HG02981 (cell line): ENCODE measurements around the gene TRAPPC10.

Experiments used
- ATAC-seq: cut with Tn5 transposase; IDR thresholded peaks from one replicate; pipeline ENCODE4 v1.9.1; 2021; ENCODE audit warnings: mild to moderate bottlenecking, moderate library complexity; ENCODE audit not compliant: unreplicated experiment

TRAPPC10 gene

DNA sequence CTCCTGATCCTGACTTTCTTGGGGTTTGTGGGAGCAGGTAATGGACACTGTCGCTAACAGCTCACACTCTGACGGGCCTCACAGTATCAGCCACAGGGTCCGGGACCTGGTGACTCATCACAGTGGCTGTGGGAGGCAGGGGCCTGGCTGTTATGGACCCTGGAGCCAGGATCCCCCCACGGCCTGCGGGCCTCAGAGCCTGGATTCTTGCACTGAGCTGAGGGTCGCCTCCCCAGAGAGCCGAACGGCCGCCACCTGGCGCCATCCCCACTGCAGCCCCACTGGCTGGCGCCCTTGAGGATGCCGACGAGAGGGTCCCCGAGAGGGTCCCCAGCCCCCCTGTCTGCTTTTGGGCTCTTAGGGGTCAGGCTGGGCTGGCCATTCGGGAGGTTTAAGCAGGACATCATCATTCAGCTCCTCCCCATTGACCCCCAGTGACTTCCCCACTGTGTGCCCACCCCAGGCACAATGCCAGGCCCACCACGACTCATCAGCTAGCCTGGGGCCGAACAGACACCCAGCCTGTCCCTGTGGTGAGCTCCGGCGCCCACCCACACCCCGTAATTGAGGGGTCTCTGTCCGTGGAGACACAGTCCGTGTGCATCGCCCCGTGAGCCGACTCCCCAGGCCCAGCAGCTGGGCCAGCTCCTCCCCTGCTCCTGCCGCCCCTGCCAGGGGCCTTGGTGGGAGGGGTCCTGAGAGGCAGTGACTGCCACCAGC lies 30.8 kb upstream of the TRAPPC10 start:
- ATAC-seq = no peak

DNA sequence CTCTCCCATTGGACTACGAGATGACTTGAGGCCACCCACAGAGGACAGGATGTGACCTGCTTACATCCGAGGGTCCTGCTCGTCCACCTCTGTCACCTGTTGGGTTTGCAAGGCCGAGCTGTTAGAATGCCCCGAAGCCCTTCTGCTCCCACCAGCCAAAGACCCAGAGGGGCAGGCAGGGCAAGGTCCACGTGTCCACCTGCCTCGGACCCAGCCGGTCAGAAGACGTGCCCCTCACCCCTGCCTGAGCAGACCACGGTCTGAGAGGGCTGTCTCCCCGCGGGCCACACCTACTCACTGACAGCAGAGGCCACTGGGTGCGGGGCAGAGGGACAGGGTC lies 30.3 kb upstream of the TRAPPC10 start:
- no peak for ATAC-seq

DNA sequence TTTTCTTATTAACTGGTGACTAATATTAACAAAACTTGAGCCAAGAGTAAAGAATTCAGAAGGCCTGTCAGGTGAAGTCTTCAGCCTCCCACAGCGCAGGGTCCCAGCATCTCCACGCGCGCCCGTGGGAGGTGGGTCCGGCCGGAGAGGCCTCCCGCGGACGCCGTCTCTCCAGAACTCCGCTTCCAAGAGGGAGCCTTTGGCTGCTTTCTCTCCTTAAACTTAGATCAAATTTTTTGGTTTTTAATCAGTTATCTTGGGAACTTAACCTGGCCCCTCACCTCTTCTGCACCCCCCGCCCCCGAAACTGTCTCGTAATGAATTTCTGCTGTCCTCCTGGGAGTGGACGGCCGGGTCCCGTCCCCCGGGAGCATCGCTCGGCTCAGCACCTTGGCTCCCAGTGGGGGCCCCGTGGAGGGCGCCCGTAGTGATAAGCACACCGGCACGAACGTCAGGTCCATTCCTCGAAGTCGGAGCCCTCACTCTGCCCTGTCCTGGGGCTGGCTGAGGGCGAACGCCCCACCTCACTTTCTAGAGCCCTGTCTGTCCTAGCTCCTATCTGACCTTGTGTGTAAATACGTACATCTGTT lies 29.5 kb upstream of the TRAPPC10 start:
- ATAC-seq = no peak

DNA sequence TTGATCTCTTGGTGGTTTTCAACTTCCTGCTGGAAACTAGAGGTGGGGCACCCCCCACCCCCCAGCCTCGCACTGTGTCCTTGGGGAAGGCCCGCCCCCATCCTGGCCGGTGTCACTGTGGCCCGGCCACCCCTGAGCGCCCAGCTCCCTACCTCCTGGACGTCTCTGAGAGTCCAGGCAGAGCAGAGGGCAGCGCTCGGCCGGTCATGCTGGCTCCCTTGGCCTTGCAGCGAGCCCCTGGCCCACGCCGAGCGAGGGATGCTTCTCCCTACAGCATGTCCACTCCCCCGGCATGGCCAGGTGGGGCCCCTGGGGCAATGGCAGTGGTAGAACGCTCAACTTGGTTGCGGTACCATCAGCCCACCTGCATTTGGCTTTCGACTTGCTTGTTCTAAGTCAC lies 28.7 kb upstream of the TRAPPC10 start:
- ATAC-seq = no peak

DNA sequence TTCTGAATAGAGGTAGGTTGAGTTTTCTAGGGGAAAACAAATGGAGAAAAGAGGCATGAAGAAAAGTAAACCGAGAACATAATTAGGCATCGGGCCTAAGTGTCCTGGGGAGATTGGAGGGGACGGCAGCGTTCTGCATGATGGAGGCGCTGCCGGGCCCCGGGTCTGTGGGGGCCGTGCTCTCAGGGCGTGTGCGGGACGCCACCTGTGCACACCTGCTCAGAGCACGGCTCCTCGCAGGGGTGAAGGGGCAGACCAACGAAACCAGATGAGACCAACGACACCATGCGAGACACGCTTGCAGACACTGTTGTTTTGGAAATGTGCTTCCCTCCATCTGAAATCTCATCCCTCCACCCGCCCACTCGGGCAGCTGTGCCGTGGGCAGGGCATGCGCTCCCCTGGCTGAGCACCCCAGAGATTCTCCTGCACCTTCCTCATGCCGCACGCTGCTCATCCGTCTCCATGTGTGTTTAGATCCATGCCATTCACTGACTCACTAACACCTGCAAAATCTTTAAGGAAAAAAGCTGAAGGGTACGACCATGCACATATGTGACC lies 28.2 kb upstream of the TRAPPC10 start:
- no peak for ATAC-seq

DNA sequence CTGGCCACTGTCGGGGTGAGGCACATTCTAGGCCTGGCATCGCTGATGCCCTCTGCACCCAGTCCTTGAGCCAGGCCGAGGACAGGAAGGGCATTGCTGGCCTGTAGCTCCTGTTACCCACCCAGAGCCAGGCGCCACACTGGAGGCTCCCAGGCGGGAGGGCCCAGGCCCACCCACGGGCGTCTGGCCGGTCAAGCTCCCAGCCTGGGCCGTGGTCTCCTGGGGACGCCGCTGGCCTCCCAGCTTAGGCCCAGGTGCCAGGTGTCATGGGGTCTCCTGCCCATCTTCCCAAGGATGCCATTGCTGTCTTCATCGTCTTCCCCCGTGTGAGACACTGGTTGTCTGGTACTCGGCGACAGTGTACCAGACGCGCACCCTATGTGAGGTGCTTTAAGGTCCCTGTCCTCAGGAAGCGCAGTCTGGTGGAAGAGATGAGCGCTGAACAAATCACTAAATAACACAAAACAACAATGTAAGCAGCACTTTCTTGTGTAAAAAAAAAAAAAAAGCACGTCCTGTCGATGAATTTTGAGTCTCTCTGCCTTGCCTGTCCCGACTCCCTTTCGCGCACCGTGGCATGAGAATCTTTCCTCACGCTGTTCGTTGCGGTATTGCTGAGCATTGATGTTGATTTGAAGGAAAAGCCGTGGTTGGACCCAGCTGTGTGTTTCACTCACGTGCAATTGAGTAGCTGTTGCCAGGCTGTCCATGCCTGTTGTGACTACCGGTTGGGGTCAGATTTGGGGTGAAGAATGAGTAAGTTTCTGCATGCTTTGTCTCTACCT lies 27.0 kb upstream of the TRAPPC10 start:
- ATAC-seq = no peak

DNA sequence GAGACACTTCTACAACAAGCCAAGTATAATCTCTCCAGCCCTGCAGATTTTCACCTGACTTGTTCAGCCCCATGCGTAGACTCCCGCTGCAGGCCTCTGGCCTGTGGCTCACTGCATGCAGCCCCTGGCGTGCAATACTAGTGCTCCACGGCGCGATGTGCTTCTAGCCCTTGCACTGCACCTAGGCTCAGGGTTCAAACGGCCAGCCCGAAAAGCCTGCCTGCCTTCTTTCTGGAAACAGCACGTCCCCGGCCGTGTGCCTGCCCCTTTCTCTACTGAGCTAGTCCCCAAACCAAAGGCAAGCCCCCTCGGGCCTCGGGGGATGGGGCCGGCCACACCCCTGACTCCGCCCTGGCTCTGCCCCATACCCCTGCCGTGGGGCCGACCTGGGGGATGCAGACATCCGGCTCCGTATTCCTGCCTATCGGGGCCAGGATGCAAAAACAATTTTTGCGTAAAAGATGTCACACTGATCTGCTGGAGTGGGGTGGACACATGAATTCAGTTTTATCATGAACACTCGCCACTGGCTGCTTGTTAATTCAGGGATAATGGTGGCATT lies 26.3 kb upstream of the TRAPPC10 start:
- no peak for ATAC-seq

DNA sequence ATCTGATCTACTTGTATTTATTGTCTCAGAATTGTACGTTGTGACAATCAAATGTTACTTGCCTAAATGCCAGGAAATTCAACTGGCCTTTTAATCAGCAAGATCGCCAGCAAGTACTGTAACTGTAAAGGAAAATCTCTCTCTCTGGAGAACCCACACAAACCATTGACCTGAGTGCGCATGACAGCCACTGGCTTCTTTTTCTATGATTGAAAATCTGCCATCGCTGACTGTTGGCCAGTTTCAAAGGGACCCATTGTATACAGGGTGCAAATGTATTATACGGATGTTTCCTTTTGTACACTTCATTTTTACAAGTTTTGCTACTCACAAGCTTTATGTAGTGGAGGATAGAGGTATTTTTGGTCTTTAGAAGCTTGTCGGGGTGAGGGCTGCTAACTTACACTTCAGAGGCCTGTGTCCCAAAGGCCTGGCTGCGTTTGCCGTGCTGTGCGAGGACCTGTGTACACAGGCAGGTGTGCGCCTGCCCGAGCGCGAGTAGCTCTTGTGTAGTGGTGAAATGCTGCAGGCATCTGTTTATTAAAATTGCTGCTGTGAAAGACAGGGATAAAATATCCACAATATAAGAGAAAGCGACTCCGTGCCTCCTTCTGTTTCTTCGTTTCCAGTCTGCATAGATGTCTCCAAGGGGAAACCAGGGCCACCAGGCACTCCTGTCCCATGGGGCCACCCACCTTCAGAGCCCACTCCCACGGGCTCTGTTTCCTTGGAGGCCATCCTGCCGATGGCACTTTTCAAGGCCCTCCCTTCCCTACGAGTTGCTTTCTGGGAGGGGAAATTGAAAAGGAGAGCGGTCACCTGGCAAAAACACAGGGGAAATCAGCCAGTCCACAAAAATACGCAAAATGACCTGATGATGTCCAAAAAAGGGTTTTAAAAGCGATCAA lies 25.3 kb upstream of the TRAPPC10 start:
- no peak for ATAC-seq

DNA sequence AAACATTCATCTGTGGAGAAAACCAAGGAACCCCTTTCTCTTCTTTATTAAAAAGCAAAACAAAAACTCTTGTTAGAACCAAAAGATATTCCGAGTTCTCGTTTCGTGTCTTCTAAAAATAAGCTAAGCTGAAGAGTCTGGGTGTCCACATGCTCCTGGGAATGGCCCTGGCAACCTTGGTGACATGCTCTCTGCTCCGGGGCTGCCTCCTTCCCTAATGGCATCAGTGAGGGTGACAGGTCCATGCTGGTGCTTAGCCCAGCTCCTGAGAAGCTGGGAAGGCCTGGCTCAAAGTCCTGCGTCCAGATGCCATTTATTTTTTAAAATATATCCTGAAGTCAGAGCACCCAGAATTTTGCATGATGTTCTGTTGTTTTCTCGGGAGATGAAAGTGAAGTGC lies 24.6 kb upstream of the TRAPPC10 start:
- no peak for ATAC-seq

DNA sequence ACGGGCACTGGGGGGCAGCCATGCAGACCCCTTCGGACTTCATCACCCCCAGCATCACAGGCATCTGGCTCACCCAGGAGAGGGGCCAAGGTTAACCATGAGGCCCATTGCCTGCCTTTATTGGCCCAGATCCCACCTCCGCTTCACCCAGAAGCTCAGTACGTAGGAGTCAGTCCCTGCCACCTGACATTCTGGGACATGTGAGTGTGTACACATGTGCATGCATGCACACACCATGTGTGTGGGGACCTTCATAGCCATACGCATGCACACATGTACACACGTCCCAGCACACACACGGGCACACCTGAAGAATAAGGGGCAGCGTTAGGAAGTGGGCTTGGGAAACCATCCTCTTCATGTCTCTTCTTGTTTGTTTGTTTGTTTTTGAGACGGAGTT lies 24.1 kb upstream of the TRAPPC10 start:
- ATAC-seq = no peak

DNA sequence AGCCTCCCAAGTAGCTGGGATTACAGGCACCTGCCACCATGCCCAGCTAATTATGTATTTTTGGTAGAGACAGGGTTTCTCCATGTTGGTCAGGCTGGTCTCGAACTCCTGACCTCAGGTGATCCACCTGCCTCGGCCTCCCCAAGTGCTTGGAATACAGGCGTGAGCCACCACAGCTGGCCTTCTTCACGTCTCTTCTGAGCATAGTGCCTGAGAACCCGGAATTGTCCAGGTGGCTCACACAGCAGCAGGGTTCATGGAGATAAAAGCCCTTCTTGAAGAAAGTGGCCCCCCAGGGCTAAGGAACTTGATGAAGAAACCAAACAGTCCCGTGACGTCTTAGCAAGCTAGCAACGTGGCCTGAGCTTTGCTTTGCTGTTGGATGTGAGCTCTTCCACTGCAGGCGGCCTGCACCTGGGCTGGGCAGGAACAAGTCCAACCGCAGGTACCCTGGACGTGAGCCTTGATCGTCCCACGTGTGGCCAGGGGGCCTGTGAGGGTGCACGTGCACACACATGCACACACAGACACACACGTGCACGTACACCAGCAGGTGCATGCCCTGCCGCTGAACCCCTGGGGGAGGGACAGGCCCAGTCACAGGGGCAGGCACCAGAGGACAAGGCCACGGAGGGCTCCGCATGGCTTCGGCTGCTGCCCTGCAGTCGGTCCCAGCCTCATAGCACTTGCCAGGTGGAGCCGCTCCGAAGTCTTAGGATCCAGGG lies 23.4 kb upstream of the TRAPPC10 start:
- no peak for ATAC-seq

DNA sequence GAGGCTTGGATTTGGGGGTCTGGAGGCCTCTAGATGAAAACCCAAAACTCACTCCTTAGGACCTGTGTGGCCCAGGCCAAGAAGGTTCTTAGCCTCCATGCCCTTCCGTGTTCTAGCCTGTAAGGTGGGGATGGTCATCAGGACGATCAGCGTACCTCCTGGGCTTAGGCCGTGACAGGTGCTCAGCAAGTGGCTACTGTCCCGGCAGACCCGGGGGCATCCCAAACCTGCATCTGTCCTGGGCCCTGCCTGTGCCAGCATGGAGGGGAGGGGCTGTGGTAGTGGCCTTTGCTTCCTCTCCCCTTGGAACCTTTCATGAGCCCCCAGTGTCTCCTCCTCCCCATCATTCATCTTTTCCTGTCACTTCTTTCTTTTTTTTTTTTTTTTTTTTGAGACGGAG lies 22.7 kb upstream of the TRAPPC10 start:
- no peak for ATAC-seq

DNA sequence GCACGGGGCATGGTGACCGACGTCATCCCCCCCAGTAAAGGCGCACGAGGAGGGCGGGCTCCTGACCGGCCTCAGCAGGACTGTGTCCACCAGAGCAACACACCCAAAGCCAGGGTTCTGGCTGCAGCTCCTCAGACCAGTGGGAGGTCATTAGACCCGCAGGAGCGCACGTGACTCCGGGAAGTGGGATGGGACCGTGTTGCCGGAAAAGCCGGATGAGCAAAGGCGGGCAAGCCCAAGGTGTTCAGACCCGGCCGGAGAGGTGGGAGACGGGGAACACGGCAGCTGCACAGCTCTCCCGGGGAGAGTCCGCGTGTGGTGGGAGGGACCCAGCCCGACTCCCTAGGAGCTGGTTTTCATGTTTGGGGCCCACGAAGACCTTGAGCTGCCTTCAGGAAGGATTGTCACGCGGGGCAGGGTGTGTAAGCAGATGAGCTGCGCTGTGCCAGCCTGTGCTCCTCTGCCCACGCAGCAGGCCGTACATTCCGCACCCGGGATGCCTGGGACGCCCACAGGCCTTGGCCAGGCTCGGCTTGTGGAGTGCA lies 20.6 kb upstream of the TRAPPC10 start:
- no peak for ATAC-seq

DNA sequence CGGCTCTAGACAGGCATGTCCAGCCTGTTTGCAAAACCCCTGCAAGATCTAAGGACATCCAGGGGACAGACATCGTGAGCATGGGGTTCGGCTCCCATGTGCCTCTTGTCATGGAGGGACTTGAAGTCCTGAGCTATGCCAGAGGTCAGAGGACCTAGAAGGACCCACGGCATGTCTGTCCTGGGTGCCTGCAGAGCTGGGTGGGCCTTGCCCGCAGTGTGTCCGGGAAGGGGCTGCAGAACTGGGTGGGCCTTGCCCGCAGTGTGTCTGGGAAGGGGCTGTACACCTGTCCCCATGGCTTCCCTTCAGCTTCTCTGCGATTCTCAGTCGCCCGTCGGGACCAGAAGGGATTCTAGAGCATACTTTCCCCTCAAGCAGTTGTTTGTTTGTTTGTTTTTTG lies 20.0 kb upstream of the TRAPPC10 start:
- no peak for ATAC-seq

DNA sequence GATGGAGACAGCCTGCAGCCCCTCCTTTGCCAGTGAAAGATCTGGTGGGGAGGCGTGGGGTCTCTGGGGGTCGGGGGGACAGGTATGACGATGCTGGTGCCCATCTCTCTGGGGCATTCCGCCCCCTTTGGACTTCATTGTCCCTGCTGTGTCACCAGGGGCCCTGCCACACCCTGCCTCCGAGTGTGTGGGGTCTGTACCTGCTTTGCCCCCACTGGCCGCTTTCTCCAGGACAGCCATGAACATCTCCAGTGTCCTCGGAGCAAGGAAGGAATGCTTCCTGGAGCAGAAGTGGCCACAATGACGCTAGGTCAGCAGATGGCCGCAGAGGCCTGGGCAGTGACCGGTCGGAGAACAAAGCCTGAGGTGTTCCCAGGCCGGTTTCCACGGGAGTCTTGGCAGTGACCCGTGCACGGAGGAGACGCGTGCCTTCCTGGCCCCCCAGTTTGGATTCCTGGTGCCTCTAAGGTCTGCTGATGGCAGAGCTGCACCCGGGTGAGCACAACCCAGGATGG lies 18.6 kb upstream of the TRAPPC10 start:
- ATAC-seq = no peak

DNA sequence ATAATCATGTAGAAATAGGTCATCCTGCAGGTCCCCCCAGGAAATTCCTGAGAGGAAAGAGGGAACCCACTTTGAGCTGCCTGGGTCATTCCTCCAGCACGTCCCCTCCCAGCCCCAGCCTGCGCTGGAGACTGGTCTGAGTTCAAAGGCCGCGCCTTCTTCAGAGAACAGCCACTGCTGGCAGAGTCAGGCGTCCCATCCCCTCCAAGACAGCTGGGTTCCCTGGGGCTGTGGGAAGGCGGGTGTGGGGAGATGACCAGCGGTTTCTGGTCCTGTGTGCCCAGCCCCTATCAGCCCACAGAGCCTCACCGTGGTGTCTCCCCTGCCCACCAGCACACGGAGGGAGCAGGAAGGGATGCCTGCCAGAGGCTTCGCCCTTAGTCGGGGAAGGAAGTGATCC lies 18.0 kb upstream of the TRAPPC10 start:
- no peak for ATAC-seq

DNA sequence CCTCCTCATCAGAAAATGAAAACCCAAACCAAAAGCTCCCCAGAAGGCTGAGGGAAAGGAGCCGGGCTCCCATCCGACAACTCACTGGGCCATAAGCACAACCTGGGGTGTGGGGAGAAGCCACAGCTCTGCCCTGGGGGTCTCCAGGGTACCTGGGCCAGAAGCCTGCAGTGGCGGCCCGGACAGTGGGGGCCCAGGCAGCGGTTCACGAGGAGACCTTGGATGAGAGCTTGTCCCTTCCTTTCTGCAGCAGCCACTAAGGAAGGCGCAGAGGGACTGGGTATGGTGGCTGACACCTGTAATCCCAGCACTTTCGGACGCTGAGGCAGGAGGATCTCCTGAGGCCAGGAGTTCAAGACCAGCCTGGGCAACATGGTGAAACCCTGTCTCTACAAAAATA lies 17.5 kb upstream of the TRAPPC10 start:
- no peak for ATAC-seq

DNA sequence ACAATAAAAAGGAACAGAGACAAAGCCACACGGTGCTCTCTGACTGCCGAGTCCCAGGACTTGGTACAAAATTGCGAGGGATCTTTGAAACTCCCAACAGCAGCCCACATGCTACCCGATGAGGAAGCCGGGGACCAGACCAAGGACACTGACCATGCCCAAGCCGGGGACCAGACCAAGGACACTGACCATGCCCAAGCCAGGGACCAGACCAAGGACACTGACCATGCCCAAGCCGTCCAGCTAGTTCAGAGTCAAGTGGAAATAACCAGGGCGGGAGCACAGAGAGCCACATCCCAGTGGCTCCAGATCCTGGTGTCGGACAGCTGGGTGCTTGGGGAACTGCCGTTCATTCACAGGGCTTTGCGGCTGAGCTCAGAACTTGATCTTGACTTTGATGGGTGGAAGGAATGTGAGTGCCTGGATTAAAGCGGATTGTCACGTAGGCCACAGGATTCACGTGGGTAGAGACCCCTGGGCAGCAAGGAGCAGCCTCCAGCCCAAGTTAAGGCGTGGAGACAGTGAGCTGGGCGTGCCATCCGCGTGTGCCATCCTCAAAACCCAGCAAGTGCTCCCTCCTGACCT lies 16.5 kb upstream of the TRAPPC10 start:
- no peak for ATAC-seq
